Prostate gland (tissue), 2 donors: ENCODE measurements around the gene LMCD1.

ENCODE experiments used
- CTCF ChIP-seq, 4 experiments: fragments of 200-600 bp in 2 of 4; fragments of 450-650 bp in 2 of 4; sonication (generic) in 2 of 4; IDR thresholded peaks; 1 replicate in 3 of 4; 2 replicates in 1 of 4; pipeline ENCODE4 v1.5.1; 2016 to 2019; ENCODE audit warnings: antibody characterized with exemption in 4 of 4, mild to moderate bottlenecking in 2 of 4, moderate library complexity in 2 of 4
- POLR2A ChIP-seq: fragments of 450-650 bp; IDR thresholded peaks from one replicate; pipeline ENCODE4 v1.6.1; 2016; ENCODE audit warnings: antibody characterized with exemption, mild to moderate bottlenecking
- POLR2AphosphoS5 ChIP-seq: sonication (generic); formaldehyde crosslinking; IDR thresholded peaks from one replicate; pipeline ENCODE4 v1.6.1; 2017; ENCODE audit warnings: antibody characterized with exemption

GRCh38 chr3:8500989-8501370 lies 643 bp upstream of the LMCD1 start:
- TF ChIP-seq POLR2A (no peak), CTCF (IDR thresholded peaks at IDR 0.05) (no peak), POLR2AphosphoS5 (no peak)
